Lower leg skin (tissue), 4 donors: ENCODE data around the gene RPS6KA4. TPM values are rescaled to one million over a fixed set of nuclear protein-coding genes. Genes with fewer than 3 reads are reported as not detected.

Experiments used
- DNase-seq, 2 donors: peaks; one replicate each; pipeline ENCODE4 v3.0.0-alpha.2; 2019; ENCODE audit warnings: low spot score in 2 of 2
- H3K4me3 ChIP-seq: fragments of 200-600 bp; sonication (generic); 2 replicates; pipeline ENCODE4 v1.5.1; 2017; ENCODE audit warnings: mild to moderate bottlenecking, low read depth; ENCODE audit not compliant: poor library complexity, severe bottlenecking
- CTCF ChIP-seq, 3 donors: fragments of 450-650 bp; IDR thresholded peaks; one replicate each; pipeline ENCODE4 v1.5.1; 2016; ENCODE audit warnings: antibody characterized with exemption in 3 of 3, mild to moderate bottlenecking in 3 of 3, moderate library complexity in 2 of 3
- POLR2A ChIP-seq, 2 donors: fragments of 450-650 bp; IDR thresholded peaks; one replicate each; pipeline ENCODE4 v1.6.1; 2016 to 2017; ENCODE audit warnings: antibody characterized with exemption in 2 of 2, mild to moderate bottlenecking in 1 of 2, moderate library complexity in 1 of 2
- WGBS, 2 donors: methylation state at CpG; one replicate each; pipeline ENCODE4 v1.1.5; 2018; 5-methylcytosine and 5-hydroxymethylcytosine counted together
- intact Hi-C: fragments of 100-400 bp; cut with DNase I; formaldehyde crosslinking; loops from one replicate; pipeline ENCODE4 v1.15.0; 2023; ENCODE audit warnings: low total_unique reads
- total RNA-seq, 4 donors: library from RNA; depleted of rRNA; stranded (reverse); fragments of >200 nt; gene quantifications; one replicate each; pipeline ENCODE4 v1.1.0, GENCODE V29; 2016

The RPS6KA4 gene
- total RNA-seq, 4 donors from 2014 or later, result 39.4 to 77.4 (median 49.2) TPM

GRCh38 chr11:64316672-64317324, 42.2 kb upstream of the RPS6KA4 start:
- TF ChIP-seq POLR2A (IDR thresholded peaks at IDR 0.05), result no peak
- TF ChIP-seq CTCF (IDR thresholded peaks at IDR 0.05), result no peak
- DNase-seq, result peak in 1 of 2 donors; percentile 89
- intact Hi-C loops, result no loop called here
- peak overlapping the region; percentile 72 for H3K4me3 ChIP-seq
- whole genome bisulfite sequencing, 2 donors, result 5 to 6% methylated on average over 30 to 32 of the region's 32 CpGs

GRCh38 chr11:64317325-64317960, 41.5 kb upstream of the RPS6KA4 start, which contains the start of gene TRMT112:
Gene TRMT112, minus strand, starts transcription at chr11:64317559. Its CDS starts 33 bp downstream, at chr11:64317526.
- intact Hi-C loops, result no loop called here
- no peak for TF ChIP-seq CTCF (IDR thresholded peaks at IDR 0.05)
- peak in 1 of 2 donors; percentile 72 for TF ChIP-seq POLR2A (IDR thresholded peaks at IDR 0.05)
- H3K4me3 ChIP-seq, result peak within 1 kb of the TSS; percentile 72
- peak; percentile 99 for DNase-seq
- 0 to 1% methylated on average over 28 to 35 of the region's 43 CpGs for WGBS, 2 donors

GRCh38 chr11:64317961-64318765, 40.8 kb upstream of the RPS6KA4 start, which contains the start of gene PRDX5:
Gene PRDX5, plus strand, starts transcription at chr11:64318121. Its CDS starts 95 bp downstream, at chr11:64318216.
- 0 to 1% methylated on average over 26 to 61 of the region's 61 CpGs for WGBS, 2 donors
- peak within 1 kb of the TSS; percentile 72 for H3K4me3 ChIP-seq
- TF ChIP-seq CTCF (IDR thresholded peaks at IDR 0.05), result no peak
- TF ChIP-seq POLR2A (IDR thresholded peaks at IDR 0.05), result peak in 1 of 2 donors; percentile 48
- intact Hi-C loops, result no loop called here
- DNase-seq, result peak; percentile 96 to 99

- intact Hi-C loops, result no loop called here
- DNase-seq, result no peak
- TF ChIP-seq CTCF (IDR thresholded peaks at IDR 0.05), result no peak
- no peak for TF ChIP-seq POLR2A (IDR thresholded peaks at IDR 0.05)
- peak overlapping the region; percentile 72 for H3K4me3 ChIP-seq
- 19 to 22% methylated on average over 14 to 19 of the region's 19 CpGs for WGBS, 2 donors
Measured at GRCh38 chr11:64318766-64319761, 39.9 kb upstream of the RPS6KA4 start.

- intact Hi-C loops, result no loop called here
Measured at GRCh38 chr11:64320556-64320955, 38.4 kb upstream of the RPS6KA4 start.

More at GRCh38 chr11:64320556-64320955, 38.4 kb upstream of the RPS6KA4 start:
- no peak for DNase-seq
- WGBS, 2 donors, result 93 to 94% methylated on average over 7 of the region's 7 CpGs
- no peak overlapping the region for H3K4me3 ChIP-seq
- TF ChIP-seq POLR2A (IDR thresholded peaks at IDR 0.05) (no peak), CTCF (IDR thresholded peaks at IDR 0.05) (no peak)
